Duodenal mucosa (tissue), 2 donors: ENCODE measurements around the gene STIM2.
"Not testable (repeated sequence)": the region's sequence is repeated elsewhere in the genome, so short reads cannot be mapped to it uniquely, and the experiment has no call there.

ENCODE experiments used
- H3K27ac ChIP-seq: one replicate; pipeline ENCODE4 v1.7.0; 2013; ENCODE audit warnings: low read depth, low read length
- H3K27me3 ChIP-seq, 2 donors: one replicate each; pipeline ENCODE4 v1.7.0; 2013; ENCODE audit warnings: low read length in 2 of 2, control low read depth in 1 of 2; ENCODE audit not compliant: insufficient read depth in 2 of 2, control insufficient read depth in 1 of 2
- H3K36me3 ChIP-seq, 2 donors: one replicate each; pipeline ENCODE4 v1.7.0; 2013; ENCODE audit warnings: low read length in 2 of 2, control low read depth in 1 of 2; ENCODE audit not compliant: insufficient read depth in 2 of 2, control insufficient read depth in 1 of 2
- H3K4me1 ChIP-seq, 2 donors: one replicate each; pipeline ENCODE4 v1.7.0; 2013; ENCODE audit warnings: low read length in 2 of 2, control low read depth in 1 of 2; ENCODE audit not compliant: insufficient read depth in 2 of 2, control insufficient read depth in 1 of 2
- H3K4me3 ChIP-seq, 2 donors: one replicate each; pipeline ENCODE4 v1.7.0; 2013; ENCODE audit warnings: low read length in 2 of 2, low read depth in 1 of 2
- H3K9ac ChIP-seq, 2 donors: one replicate each; pipeline ENCODE4 v1.7.0; 2013; ENCODE audit warnings: low read length in 2 of 2, low read depth in 1 of 2
- H3K9me3 ChIP-seq, 2 donors: one replicate each; pipeline ENCODE4 v1.7.0; 2013; ENCODE audit warnings: low read length in 2 of 2, control low read depth in 1 of 2; ENCODE audit not compliant: control insufficient read depth in 1 of 2

Gene STIM2

DNA sequence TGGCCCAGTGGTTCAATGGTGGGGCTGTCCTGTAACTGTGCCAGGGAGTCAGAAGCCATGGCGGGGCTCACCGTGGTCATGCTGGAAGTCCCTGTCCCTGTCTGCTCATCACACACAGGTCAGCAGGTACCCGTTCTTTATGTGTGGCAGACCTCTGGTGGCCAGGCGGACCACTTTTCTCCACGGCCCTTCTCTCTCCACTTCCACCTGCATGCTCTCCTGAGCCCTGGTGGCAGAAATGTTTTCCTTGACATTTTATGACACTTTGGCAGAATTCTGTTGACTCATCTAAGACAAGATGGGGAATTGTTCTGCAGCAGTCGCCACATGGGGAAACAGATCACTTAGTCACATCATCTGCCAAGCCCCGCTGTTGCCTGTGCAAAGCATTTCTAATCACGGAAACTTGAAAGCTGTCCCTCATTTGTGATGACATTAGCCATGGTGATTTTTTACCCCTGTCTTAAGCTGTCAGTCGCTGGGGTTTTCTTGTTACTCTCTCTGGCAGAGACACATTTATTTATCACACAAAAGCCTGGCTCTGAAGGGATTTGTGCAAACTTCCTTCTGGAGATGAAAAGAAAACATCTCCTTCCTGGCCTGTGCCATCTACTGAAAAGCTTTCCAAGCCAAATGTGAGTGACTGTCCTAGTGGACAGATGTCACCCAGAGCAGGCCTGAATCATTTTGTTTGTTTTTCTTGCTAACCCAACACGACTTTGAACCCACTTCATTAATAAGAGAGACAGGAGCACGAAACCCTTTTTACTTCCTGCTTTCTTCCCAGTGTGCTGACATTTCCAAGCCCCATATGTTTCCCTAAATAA, 38.8 kb upstream of the STIM2 start:
- Histone ChIP-seq H3K27me3 (no peaks in the 10 kb centered on the region), H3K27ac (no peak overlapping the region), H3K9me3 (peaks cover 3 to 7% of the 10 kb centered on the region in 2 donors), H3K9ac (no peak overlapping the region), H3K36me3 (no peaks in the 10 kb centered on the region), H3K4me1 (peaks cover 13 to 23% of the 10 kb centered on the region in 2 donors), H3K4me3 (no peak overlapping the region)

DNA sequence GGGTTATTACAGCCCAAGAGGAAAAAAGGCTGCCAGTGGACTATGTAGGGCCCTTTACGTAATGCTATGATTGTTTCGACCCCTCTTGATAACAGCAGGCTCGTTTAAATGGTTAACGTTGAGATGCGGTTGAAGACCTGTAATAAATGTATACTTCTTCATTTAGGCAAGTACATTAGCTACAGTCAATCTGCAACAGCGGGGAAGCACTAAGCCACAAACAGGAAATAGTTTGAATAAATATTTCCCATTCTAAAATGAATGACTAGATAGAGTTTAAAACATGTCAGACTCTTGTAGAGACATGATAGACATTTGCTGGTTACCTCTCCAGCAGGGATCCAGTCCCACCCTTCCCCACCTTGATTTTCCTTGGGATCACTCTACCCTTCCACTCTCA, 38.1 kb upstream of the STIM2 start:
- no peak overlapping the region for H3K4me3 ChIP-seq
- no peak overlapping the region for H3K9ac ChIP-seq
- H3K9me3 ChIP-seq = peaks cover 3 to 7% of the 10 kb centered on the region in 2 donors
- peaks cover 19 to 29% of the 10 kb centered on the region in 2 donors for H3K4me1 ChIP-seq
- no peaks in the 10 kb centered on the region for H3K36me3 ChIP-seq
- H3K27ac ChIP-seq = no peak overlapping the region
- no peaks in the 10 kb centered on the region for H3K27me3 ChIP-seq

DNA sequence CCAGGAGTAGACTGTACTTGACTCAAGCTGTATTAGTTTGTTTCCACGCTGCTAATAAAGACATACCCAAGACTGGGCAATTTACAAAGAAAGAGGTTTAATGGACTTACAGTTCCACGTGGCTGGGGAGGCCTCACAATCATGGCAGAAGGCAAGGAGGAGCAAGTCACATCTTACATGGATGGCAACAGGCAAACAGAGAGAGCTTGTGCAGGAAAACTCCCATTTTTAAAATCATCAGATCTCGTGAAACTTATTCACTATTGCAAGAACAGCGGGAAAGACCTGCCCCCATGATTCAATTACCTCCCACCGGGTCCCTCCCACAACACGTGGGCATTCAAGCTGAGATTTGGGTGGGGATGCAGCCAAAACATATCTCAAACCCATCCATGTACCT, 37.7 kb upstream of the STIM2 start:
- not testable (repeated sequence) for H3K27ac ChIP-seq, H3K36me3 ChIP-seq, H3K4me3 ChIP-seq, H3K9ac ChIP-seq, H3K27me3 ChIP-seq, H3K9me3 ChIP-seq
- peaks cover 24 to 34% of the 10 kb centered on the region in 2 donors for H3K4me1 ChIP-seq

DNA sequence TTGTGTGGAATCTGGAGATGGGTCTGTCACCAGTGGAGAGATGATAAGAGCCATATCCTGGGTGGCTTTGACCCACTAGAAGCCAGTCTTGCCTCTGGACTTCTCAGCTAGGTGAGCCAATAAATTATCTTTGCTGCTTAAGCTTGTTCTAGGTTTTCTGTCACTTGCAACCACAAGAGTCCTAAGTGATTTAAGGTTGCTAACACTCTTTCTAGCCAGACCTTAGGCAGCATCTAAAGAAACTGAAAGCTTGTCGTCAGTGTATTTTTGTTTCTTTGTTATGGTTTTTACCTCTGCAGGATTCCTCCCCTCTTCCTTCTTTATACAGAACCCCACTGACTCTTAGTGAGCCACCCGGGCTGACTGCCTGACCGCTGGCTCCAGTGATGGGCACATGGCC, 37.1 kb upstream of the STIM2 start:
- no peaks in the 10 kb centered on the region for H3K27me3 ChIP-seq

DNA sequence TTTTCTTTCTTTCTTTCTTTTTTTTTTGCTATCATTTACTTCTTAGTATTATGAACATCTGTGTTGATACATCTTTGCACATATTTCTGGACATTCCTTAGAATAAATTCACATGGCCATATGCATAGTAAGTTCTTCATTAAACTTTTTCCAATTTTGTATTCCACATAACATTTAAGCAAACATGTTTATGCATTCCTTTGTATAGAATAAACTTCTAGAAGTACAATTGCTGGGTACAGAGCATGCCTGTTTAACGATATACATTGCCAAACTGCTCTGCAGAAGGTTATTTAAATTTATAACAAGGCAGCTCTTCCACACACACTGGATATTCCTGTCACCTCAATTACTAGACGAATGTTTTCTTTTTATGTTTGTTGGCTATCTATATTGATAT, 36.0 kb upstream of the STIM2 start:
- H3K9me3 ChIP-seq = peaks cover 3 to 7% of the 10 kb centered on the region in 2 donors
- peaks cover 39 to 47% of the 10 kb centered on the region in 2 donors for H3K4me1 ChIP-seq
- no peak overlapping the region for H3K27ac ChIP-seq
- no peak overlapping the region for H3K4me3 ChIP-seq
- no peaks in the 10 kb centered on the region for H3K27me3 ChIP-seq
- H3K36me3 ChIP-seq = no peaks in the 10 kb centered on the region
- no peak overlapping the region for H3K9ac ChIP-seq

More for the DNA sequence above, 37.1 kb upstream of the STIM2 start:
- Histone ChIP-seq H3K9me3 (peaks cover 3 to 7% of the 10 kb centered on the region in 2 donors), H3K4me3 (peak overlapping the region in 1 of 2 donors; percentile 11), H3K9ac (no peak overlapping the region), H3K36me3 (no peaks in the 10 kb centered on the region), H3K27ac (no peak overlapping the region), H3K4me1 (peaks cover 30 to 40% of the 10 kb centered on the region in 2 donors)

DNA sequence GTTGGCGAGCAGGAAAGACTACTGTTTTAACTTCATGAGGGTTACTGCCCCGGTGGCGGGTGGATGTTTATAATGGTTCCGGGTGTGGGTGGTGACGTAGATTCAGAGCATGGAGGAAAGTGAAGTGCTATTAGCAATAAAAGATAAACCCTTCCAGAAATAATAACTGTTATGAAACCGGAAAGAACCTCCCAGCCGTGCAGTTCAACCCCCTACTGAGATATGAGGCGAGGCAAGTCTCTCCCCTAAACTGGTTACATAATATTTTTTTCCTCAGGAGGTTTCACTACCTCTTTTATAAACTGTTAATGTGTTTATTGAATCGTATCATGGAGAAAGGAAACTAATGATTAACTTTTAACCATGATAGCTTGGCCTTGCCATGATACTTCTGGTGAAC, 33.9 kb upstream of the STIM2 start:
- Histone ChIP-seq H3K36me3 (no peaks in the 10 kb centered on the region), H3K4me3 (no peak overlapping the region), H3K9me3 (peaks cover 3 to 7% of the 10 kb centered on the region in 2 donors), H3K4me1 (peaks cover 47 to 51% of the 10 kb centered on the region in 2 donors), H3K9ac (no peak overlapping the region), H3K27ac (no peak overlapping the region), H3K27me3 (no peaks in the 10 kb centered on the region)

DNA sequence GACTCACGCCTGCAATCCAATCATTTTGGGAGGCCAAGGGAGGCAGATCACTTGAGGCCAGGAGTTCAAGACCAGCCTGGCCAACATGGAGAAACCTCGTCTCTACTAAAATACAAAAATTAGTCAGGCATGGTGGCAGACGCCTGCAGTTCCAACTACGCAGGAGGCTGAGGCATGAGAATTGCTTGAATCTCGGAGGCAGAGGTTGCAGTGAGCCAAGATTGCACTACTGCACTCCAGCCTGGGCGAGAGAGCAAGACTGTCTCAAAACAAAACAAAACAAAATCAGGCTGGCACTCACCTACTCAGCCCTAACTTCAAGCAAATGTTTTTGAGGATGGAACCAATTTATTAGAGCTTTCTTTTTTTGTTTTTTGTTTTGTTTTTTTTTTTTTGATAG, 33.3 kb upstream of the STIM2 start:
- not testable (repeated sequence) for H3K9me3 ChIP-seq, H3K4me3 ChIP-seq, H3K9ac ChIP-seq, H3K36me3 ChIP-seq, H3K27ac ChIP-seq, H3K27me3 ChIP-seq
- H3K4me1 ChIP-seq = peaks cover 41 to 45% of the 10 kb centered on the region in 2 donors

DNA sequence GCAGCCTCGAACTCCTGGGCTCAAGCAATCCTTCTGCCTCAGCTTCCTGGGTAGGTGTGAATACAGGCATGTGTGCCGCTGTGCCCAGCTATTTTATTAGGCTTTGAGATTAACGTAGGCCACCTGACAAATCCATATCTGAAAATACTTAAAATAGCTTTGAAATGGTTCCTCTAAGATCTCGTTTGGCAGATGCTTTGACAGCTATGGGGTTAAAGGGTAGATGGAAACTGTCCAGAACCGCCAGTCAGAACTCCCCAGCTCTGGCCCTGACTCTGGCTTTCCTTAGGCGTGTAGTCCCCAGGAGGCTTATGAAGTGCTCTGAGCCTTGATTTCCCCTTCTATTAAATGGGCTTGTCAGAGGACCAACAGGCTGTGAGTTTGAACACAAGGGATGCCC, 32.8 kb upstream of the STIM2 start:
- Histone ChIP-seq H3K27ac (peak overlapping the region; percentile 13), H3K4me3 (peak overlapping the region in 1 of 2 donors; percentile 30)

DNA sequence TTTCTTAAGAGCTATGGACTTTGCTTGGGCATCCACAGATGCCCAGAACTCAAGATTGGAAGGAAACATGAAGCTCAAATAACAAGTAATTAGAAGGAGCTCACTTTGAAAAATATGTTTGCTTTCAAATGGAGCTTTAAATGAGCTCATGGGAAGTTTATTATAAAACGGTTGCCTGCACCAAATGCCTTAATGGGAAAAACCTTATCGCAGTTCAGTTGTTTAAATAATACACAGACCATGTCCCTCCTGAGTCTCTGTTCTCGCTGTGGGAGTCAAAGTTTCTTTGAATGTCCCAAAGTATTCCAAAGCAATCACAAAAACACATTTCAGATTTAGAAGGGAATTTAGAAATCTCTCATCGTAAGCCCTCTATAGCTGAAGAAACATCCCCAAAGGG, 31.6 kb upstream of the STIM2 start:
- H3K27ac ChIP-seq = no peak overlapping the region
- no peaks in the 10 kb centered on the region for H3K9me3 ChIP-seq
- H3K4me3 ChIP-seq = peak overlapping the region in 1 of 2 donors; percentile 16
- no peaks in the 10 kb centered on the region for H3K27me3 ChIP-seq
- H3K4me1 ChIP-seq = peaks cover 36 to 40% of the 10 kb centered on the region in 2 donors
- H3K9ac ChIP-seq = no peak overlapping the region
- no peaks in the 10 kb centered on the region for H3K36me3 ChIP-seq

More for the DNA sequence above, 32.8 kb upstream of the STIM2 start:
- H3K27me3 ChIP-seq = no peaks in the 10 kb centered on the region
- H3K9me3 ChIP-seq = peaks cover 3 to 7% of the 10 kb centered on the region in 2 donors
- H3K36me3 ChIP-seq = no peaks in the 10 kb centered on the region
- H3K9ac ChIP-seq = no peak overlapping the region
- peaks cover 36 to 40% of the 10 kb centered on the region in 2 donors for H3K4me1 ChIP-seq

DNA sequence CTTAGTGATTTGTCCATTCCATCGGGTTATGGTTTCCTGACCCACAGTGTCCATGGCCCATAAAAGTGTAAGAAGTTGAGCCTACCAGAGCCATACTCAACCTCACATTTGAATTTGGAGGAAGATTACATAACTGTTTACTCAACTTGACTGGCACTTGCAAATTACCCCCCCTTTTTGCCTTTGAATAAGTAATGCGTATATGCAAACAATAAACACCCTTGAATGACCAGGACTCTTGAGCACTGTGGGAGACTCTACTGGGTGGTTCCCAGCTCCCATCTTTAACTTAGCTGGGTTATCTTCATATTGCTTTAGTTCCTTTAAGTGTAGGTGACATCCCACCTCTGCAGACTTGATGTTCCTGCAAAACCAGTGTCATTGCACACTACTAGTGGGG, 30.6 kb upstream of the STIM2 start:
- Histone ChIP-seq H3K36me3 (no peaks in the 10 kb centered on the region), H3K9ac (no peak overlapping the region), H3K9me3 (no peaks in the 10 kb centered on the region), H3K4me3 (no peak overlapping the region), H3K27me3 (no peaks in the 10 kb centered on the region), H3K4me1 (peaks cover 36 to 40% of the 10 kb centered on the region in 2 donors), H3K27ac (no peak overlapping the region)
